HUES48 (cell line): ENCODE data around the gene RNU6-9.
"Not testable (repeated sequence)": the region's sequence is repeated elsewhere in the genome, so short reads cannot be mapped to it uniquely, and the experiment has no call there.

Source experiments
- H3K27ac ChIP-seq: one replicate; pipeline ENCODE4 v1.7.0; 2013; ENCODE audit warnings: low read depth, low read length, inconsistent platforms
- H3K27me3 ChIP-seq: 2 replicates; pipeline ENCODE4 v1.6.1; 2013; ENCODE audit warnings: mild to moderate bottlenecking, low read length; ENCODE audit not compliant: control insufficient read depth, insufficient read depth
- H3K36me3 ChIP-seq: 2 replicates; pipeline ENCODE4 v1.6.1; 2013; ENCODE audit warnings: low read length; ENCODE audit not compliant: control insufficient read depth, insufficient read depth
- H3K4me1 ChIP-seq: 2 replicates; pipeline ENCODE4 v1.6.1; 2013; ENCODE audit warnings: mild to moderate bottlenecking, low read length; ENCODE audit not compliant: control insufficient read depth, insufficient read depth
- H3K4me3 ChIP-seq: 2 replicates; pipeline ENCODE4 v1.5.1; 2013; ENCODE audit warnings: mild to moderate bottlenecking, low read depth, low read length
- H3K9ac ChIP-seq: 2 replicates; pipeline ENCODE4 v1.6.1; 2013; ENCODE audit warnings: mild to moderate bottlenecking, low read depth, low read length, moderate library complexity
- H3K9me3 ChIP-seq: 2 replicates; pipeline ENCODE4 v1.6.1; 2013; ENCODE audit warnings: low read length; ENCODE audit not compliant: control insufficient read depth, insufficient read depth

Gene RNU6-9

GRCh38 chr19:871446-872265, 21.6 kb upstream of the RNU6-9 start:
- Histone ChIP-seq H3K27ac (peak overlapping the region; percentile 61), H3K4me3 (no peak overlapping the region), H3K4me1 (peaks cover 9% of the 10 kb centered on the region), H3K27me3 (no peaks in the 10 kb centered on the region), H3K9me3 (no peaks in the 10 kb centered on the region), H3K36me3 (peaks cover 45% of the 10 kb centered on the region), H3K9ac (no peak overlapping the region)

GRCh38 chr19:872266-872951, 20.9 kb upstream of the RNU6-9 start:
- Histone ChIP-seq H3K27ac (peak overlapping the region; percentile 61), H3K27me3 (no peaks in the 10 kb centered on the region), H3K4me3 (no peak overlapping the region), H3K4me1 (peaks cover 3% of the 10 kb centered on the region), H3K9me3 (no peaks in the 10 kb centered on the region), H3K9ac (no peak overlapping the region), H3K36me3 (peaks cover 51% of the 10 kb centered on the region)

GRCh38 chr19:873084-873483, 20.2 kb upstream of the RNU6-9 start:
- Histone ChIP-seq H3K27me3 (no peaks in the 10 kb centered on the region), H3K4me3 (no peak overlapping the region), H3K9ac (no peak overlapping the region), H3K27ac (no peak overlapping the region), H3K4me1 (no peaks in the 10 kb centered on the region), H3K9me3 (no peaks in the 10 kb centered on the region), H3K36me3 (peaks cover 46% of the 10 kb centered on the region)

- Histone ChIP-seq H3K9ac (no peak overlapping the region), H3K36me3 (peaks cover 40% of the 10 kb centered on the region), H3K9me3 (no peaks in the 10 kb centered on the region), H3K4me3 (no peak overlapping the region), H3K27ac (no peak overlapping the region), H3K27me3 (no peaks in the 10 kb centered on the region), H3K4me1 (no peaks in the 10 kb centered on the region)
These were observed 19.7 kb upstream of the RNU6-9 start for GRCh38 chr19:873561-874041.

GRCh38 chr19:875265-875879, 17.9 kb upstream of the RNU6-9 start:
- no peak overlapping the region for H3K9ac ChIP-seq

GRCh38 chr19:876089-876488, 17.2 kb upstream of the RNU6-9 start:
- no peak overlapping the region for H3K27ac ChIP-seq
- H3K4me1 ChIP-seq: no peaks in the 10 kb centered on the region
- no peak overlapping the region for H3K4me3 ChIP-seq
- H3K9ac ChIP-seq: no peak overlapping the region
- H3K36me3 ChIP-seq: peaks cover 30% of the 10 kb centered on the region
- H3K9me3 ChIP-seq: no peaks in the 10 kb centered on the region
- no peaks in the 10 kb centered on the region for H3K27me3 ChIP-seq

More at GRCh38 chr19:875265-875879, 17.9 kb upstream of the RNU6-9 start:
- Histone ChIP-seq H3K4me3 (no peak overlapping the region), H3K27me3 (no peaks in the 10 kb centered on the region), H3K4me1 (no peaks in the 10 kb centered on the region), H3K36me3 (peaks cover 29% of the 10 kb centered on the region), H3K9me3 (no peaks in the 10 kb centered on the region), H3K27ac (no peak overlapping the region)

- no peaks in the 10 kb centered on the region for H3K9me3 ChIP-seq
- H3K36me3 ChIP-seq: peaks cover 37% of the 10 kb centered on the region
- no peak overlapping the region for H3K27ac ChIP-seq
- no peak overlapping the region for H3K9ac ChIP-seq
- no peaks in the 10 kb centered on the region for H3K4me1 ChIP-seq
- no peak overlapping the region for H3K4me3 ChIP-seq
- no peaks in the 10 kb centered on the region for H3K27me3 ChIP-seq
These were observed 16.4 kb upstream of the RNU6-9 start for GRCh38 chr19:876780-877314.

- H3K36me3 ChIP-seq: peaks cover 46% of the 10 kb centered on the region
- H3K27ac ChIP-seq, H3K4me1 ChIP-seq, H3K27me3 ChIP-seq, H3K9me3 ChIP-seq, H3K4me3 ChIP-seq, H3K9ac ChIP-seq: not testable (repeated sequence)
These were observed 15.2 kb upstream of the RNU6-9 start for GRCh38 chr19:877992-878660.

- H3K9ac ChIP-seq, H3K27me3 ChIP-seq: not testable (repeated sequence)
- peaks cover 50% of the 10 kb centered on the region for H3K36me3 ChIP-seq
These were observed 14.3 kb upstream of the RNU6-9 start for GRCh38 chr19:878751-879561.

More at GRCh38 chr19:878751-879561, 14.3 kb upstream of the RNU6-9 start:
- H3K9me3 ChIP-seq, H3K4me1 ChIP-seq, H3K4me3 ChIP-seq, H3K27ac ChIP-seq: not testable (repeated sequence)
